Measurements from ENCODE around the gene KCNN3.

Gene KCNN3

DNA sequence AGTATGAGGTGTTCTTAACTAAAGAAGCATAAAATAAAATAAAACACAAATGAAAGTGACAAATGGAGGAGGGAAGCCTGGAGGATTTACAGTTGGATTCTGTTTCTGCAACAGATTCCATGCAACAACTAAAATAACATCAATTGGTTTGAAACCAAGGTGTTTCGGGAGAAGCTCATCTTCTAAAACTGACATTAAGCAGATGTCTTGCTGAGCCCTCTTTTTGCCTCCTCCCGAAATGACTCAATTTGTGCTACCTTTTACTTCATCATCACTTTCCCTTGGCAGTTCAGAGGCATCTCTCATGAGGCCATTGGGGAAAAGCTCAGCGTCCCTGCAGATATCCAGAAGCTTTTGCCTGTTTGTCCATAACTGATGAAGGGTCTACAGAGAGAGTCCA is 140.5 kb downstream of the KCNN3 start (continued):
- TF ChIP-seq ZNF292 (tag by site-specific recombination; IDR thresholded peaks at IDR 0.05; ENCODE audit: borderline replicate concordance, low read depth): no peak

DNA sequence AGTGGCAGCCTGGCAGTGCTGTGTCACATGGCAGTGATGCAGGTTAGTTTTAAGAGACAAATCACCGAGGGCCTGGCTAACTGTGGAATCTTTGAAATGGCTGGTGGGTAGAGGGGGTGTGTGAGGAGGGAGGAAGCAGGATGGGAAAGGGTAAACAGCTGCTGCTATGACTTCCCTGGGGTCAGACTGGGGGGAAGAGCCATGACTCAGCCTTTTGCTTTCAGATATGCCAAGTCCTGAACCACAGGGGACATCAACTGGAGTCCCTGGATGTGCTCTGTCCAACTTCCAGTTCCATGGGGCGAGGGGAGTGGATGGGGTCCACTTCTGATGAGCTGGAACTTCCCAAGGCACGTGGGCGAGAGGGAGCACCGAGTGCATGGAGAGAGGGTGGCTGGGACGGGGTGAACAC is 141.0 kb downstream of the KCNN3 start:
- Histone ChIP-seq H3K4me3 (ENCODE audit: low read depth, low read length) (no peak overlapping the region), H3K36me3 (ENCODE audit: control insufficient read depth in 2 of 2, insufficient read depth in 1 of 2, low read length in 2 of 2) (no peaks in the 10 kb centered on the region), H3K27ac (ENCODE audit: extremely low read depth, low read depth, low read length) (no peak overlapping the region), H3K9me3 (ENCODE audit: control insufficient read depth, insufficient read depth, low read depth, low read length) (no peaks in the 10 kb centered on the region), H3K4me1 (ENCODE audit: control insufficient read depth, insufficient read depth, low read length) (no peaks in the 10 kb centered on the region)
- TF ChIP-seq, protein P1, sequence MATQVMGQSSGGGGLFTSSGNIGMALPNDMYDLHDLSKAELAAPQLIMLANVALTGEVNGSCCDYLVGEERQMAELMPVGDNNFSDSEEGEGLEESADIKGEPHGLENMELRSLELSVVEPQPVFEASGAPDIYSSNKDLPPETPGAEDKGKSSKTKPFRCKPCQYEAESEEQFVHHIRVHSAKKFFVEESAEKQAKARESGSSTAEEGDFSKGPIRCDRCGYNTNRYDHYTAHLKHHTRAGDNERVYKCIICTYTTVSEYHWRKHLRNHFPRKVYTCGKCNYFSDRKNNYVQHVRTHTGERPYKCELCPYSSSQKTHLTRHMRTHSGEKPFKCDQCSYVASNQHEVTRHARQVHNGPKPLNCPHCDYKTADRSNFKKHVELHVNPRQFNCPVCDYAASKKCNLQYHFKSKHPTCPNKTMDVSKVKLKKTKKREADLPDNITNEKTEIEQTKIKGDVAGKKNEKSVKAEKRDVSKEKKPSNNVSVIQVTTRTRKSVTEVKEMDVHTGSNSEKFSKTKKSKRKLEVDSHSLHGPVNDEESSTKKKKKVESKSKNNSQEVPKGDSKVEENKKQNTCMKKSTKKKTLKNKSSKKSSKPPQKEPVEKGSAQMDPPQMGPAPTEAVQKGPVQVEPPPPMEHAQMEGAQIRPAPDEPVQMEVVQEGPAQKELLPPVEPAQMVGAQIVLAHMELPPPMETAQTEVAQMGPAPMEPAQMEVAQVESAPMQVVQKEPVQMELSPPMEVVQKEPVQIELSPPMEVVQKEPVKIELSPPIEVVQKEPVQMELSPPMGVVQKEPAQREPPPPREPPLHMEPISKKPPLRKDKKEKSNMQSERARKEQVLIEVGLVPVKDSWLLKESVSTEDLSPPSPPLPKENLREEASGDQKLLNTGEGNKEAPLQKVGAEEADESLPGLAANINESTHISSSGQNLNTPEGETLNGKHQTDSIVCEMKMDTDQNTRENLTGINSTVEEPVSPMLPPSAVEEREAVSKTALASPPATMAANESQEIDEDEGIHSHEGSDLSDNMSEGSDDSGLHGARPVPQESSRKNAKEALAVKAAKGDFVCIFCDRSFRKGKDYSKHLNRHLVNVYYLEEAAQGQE (tag by site-specific recombination; IDR thresholded peaks at IDR 0.05): peak; percentile 65
- TF ChIP-seq ZNF184 (tag by site-specific recombination; IDR thresholded peaks at IDR 0.05) (no peak), GLI2 (tag by site-specific recombination; IDR thresholded peaks at IDR 0.05; ENCODE audit: borderline replicate concordance, low read depth) (no peak), ZIC2 (tag by site-specific recombination; IDR thresholded peaks at IDR 0.05) (peak; percentile 32; the same call in 1 of the 2 replicates), ZNF571 (tag by site-specific recombination; IDR thresholded peaks at IDR 0.05) (no peak), ZXDB (tag by site-specific recombination; IDR thresholded peaks at IDR 0.05) (no peak)
- TF ChIP-seq, protein P2, sequence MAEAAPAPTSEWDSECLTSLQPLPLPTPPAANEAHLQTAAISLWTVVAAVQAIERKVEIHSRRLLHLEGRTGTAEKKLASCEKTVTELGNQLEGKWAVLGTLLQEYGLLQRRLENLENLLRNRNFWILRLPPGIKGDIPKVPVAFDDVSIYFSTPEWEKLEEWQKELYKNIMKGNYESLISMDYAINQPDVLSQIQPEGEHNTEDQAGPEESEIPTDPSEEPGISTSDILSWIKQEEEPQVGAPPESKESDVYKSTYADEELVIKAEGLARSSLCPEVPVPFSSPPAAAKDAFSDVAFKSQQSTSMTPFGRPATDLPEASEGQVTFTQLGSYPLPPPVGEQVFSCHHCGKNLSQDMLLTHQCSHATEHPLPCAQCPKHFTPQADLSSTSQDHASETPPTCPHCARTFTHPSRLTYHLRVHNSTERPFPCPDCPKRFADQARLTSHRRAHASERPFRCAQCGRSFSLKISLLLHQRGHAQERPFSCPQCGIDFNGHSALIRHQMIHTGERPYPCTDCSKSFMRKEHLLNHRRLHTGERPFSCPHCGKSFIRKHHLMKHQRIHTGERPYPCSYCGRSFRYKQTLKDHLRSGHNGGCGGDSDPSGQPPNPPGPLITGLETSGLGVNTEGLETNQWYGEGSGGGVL (tag by site-specific recombination; IDR thresholded peaks at IDR 0.05): peak; percentile 74
- POLR2A ChIA-PET: no interaction called here
- CTCF ChIA-PET: interaction anchor here (0.6 to 1.3 kb wide), 3 partner anchors 11 to 143 kb away, joined by 3 to 4 read pairs (median 3); no protein-coding TSS in a partner anchor

DNA sequence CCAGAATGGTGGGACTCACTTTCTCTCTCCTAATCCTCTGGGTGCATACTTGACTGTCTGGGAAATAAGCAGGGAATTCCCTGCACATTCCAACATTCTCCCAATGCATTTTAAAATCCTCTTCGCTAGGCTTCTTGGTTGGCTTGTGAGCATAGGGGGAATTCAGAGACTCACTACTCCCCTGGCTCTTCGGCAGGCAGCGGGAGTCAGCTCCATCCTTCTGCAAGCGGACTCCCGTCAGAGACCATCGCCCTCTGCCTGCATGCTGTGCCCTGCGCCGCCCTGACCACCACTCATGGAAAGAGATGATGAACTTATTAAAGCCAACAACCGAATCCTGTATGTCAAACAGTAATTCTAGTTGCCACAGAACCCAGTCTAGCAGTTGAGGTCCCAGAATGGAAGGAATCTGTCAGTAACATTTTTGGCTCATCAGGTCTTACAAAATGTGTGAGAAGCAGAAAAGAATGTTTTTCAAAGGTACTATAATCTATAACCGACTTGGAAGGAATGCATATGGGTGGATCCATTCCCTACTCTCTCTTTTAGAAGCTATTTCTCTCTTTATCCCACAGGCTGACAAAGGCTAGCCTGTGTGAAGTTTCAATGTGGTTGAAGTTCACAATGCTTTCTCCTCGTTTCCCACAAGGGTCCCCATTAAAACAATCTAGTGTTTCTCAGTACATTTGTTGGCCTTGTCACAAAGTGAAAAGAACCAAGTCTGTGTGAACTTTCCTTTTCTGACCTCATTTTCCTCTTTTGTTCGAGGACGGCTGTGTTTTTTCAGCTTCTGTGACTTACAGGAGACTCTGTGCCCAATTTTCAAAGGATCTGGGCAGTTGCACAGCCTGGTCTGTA is 143.0 kb downstream of the KCNN3 start:
- CTCF ChIA-PET: interaction anchor here (0.8 to 1.3 kb wide), 2 partner anchors 13 to 102 kb away, joined by 3 read pairs; no protein-coding TSS in a partner anchor
- Histone ChIP-seq H3K4me1 (ENCODE audit: control insufficient read depth, insufficient read depth, low read length) (no peaks in the 10 kb centered on the region), H3K9me3 (ENCODE audit: control insufficient read depth, insufficient read depth, low read depth, low read length) (no peaks in the 10 kb centered on the region), H3K27ac (ENCODE audit: extremely low read depth, low read depth, low read length) (no peak overlapping the region), H3K4me3 (ENCODE audit: low read depth, low read length) (no peak overlapping the region), H3K36me3 (ENCODE audit: control insufficient read depth in 2 of 2, insufficient read depth in 1 of 2, low read length in 2 of 2) (no peaks in the 10 kb centered on the region)
- POLR2A ChIA-PET: no interaction called here
- TF ChIP-seq ZNF23 (tag by site-specific recombination; IDR thresholded peaks at IDR 0.05; ENCODE audit: borderline replicate concordance) (no peak), ZNF561 (tag by site-specific recombination; IDR thresholded peaks at IDR 0.05; ENCODE audit: borderline replicate concordance) (no peak), ZNF596 (tag by site-specific recombination; IDR thresholded peaks at IDR 0.05) (no peak), ZBTB48 (tag by site-specific recombination; IDR thresholded peaks at IDR 0.05) (no peak), ZNF76 (tag by site-specific recombination; IDR thresholded peaks at IDR 0.05; ENCODE audit: borderline replicate concordance, low read depth) (no peak), EGR2 (tag by site-specific recombination; IDR thresholded peaks at IDR 0.05; ENCODE audit: low read depth) (no peak), ZNF292 (tag by site-specific recombination; IDR thresholded peaks at IDR 0.05; ENCODE audit: borderline replicate concordance, low read depth) (no peak), ZNF610 (tag by site-specific recombination; IDR thresholded peaks at IDR 0.05; ENCODE audit: borderline replicate concordance) (no peak), ZIC2 (tag by site-specific recombination; IDR thresholded peaks at IDR 0.05) (no peak), ZNF146 (tag by site-specific recombination; IDR thresholded peaks at IDR 0.05) (no peak), ZNF140 (tag by site-specific recombination; IDR thresholded peaks at IDR 0.05) (no peak)
- TF ChIP-seq, protein P3, sequence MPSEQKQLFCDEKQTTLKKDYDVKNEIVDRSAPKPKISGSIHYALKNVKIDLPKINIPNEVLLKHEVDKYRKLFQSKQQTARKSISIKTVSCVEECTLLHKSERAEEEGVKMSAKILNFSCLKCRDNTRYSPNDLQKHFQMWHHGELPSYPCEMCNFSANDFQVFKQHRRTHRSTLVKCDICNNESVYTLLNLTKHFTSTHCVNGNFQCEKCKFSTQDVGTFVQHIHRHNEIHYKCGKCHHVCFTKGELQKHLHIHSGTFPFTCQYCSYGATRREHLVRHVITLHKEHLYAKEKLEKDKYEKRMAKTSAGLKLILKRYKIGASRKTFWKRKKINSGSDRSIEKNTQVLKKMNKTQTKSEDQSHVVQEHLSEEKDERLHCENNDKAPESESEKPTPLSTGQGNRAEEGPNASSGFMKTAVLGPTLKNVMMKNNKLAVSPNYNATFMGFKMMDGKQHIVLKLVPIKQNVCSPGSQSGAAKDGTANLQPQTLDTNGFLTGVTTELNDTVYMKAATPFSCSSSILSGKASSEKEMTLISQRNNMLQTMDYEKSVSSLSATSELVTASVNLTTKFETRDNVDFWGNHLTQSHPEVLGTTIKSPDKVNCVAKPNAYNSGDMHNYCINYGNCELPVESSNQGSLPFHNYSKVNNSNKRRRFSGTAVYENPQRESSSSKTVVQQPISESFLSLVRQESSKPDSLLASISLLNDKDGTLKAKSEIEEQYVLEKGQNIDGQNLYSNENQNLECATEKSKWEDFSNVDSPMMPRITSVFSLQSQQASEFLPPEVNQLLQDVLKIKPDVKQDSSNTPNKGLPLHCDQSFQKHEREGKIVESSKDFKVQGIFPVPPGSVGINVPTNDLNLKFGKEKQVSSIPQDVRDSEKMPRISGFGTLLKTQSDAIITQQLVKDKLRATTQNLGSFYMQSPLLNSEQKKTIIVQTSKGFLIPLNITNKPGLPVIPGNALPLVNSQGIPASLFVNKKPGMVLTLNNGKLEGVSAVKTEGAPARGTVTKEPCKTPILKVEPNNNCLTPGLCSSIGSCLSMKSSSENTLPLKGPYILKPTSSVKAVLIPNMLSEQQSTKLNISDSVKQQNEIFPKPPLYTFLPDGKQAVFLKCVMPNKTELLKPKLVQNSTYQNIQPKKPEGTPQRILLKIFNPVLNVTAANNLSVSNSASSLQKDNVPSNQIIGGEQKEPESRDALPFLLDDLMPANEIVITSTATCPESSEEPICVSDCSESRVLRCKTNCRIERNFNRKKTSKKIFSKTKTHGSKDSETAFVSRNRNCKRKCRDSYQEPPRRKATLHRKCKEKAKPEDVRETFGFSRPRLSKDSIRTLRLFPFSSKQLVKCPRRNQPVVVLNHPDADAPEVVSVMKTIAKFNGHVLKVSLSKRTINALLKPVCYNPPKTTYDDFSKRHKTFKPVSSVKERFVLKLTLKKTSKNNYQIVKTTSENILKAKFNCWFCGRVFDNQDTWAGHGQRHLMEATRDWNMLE (tag by site-specific recombination; conservative IDR thresholded peaks at IDR 0.05; ENCODE audit: low read depth): no peak
- TF ChIP-seq, protein P4, sequence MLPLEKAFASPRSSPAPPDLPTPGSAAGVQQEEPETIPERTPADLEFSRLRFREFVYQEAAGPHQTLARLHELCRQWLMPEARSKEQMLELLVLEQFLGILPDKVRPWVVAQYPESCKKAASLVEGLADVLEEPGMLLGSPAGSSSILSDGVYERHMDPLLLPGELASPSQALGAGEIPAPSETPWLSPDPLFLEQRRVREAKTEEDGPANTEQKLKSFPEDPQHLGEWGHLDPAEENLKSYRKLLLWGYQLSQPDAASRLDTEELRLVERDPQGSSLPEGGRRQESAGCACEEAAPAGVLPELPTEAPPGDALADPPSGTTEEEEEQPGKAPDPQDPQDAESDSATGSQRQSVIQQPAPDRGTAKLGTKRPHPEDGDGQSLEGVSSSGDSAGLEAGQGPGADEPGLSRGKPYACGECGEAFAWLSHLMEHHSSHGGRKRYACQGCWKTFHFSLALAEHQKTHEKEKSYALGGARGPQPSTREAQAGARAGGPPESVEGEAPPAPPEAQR (tag by site-specific recombination; IDR thresholded peaks at IDR 0.05): no peak
